Measurements from ENCODE around the gene CAND2. TPM values are rescaled to one million over a fixed set of nuclear protein-coding genes. Genes with fewer than 3 reads are reported as not detected.

CAND2 gene
- total and polyA plus RNA-seq, 9 of the 15 experiments (the other 6 are each of a cell fraction or from before 2014, with no cell fraction given) = 0.91 to 14.9 (median 4.3) TPM

DNA sequence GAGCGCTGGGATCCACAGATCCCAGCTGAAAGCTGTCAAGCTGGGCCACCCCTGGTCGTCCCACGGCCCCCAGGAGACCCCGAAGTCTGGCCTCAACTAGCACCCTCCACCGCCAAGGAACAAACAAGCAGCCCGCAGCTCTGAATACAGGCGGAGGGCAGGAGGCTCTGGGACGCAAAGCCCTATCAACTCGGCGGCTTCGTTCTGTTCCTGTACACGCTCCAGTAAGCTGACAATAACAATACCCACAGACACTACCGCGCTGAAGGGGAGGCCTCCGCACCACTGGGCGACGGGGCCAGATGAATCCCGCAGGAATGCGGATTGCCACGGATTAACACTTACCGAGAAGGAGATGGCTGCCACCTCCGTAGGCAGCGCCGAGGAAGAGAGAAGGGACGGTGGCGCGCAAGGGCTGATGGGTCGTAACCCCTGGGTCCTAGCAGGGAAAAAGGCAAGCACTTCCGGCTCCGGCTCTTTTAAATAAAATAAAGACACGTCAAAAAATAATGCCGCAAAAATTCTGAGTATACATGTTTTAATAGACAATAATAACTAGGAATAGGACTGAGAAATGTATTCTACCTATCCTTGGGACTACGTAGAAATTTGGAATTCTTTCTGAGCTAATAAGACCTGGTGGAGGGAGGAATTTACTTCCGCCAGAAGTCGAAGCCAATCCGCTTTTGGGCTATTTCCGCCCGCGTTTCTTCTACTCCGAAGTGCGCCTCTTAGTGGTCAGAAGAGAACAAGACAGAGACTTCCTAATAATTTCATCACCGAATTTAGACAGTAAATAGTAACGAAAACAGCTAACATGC, 44.9 kb downstream of the CAND2 start, which contains the start of gene RPL32 (continued):
- TF ChIP-seq BRCA1 (IDR thresholded peaks at IDR 0.05) (no peak), BRCA1 (CRISPR knock-in tag; IDR thresholded peaks at IDR 0.05) (peak; percentile 76; the same call in 1 of the 2 replicates), NR2C1 (IDR thresholded peaks at IDR 0.05) (peak; percentile 99), NR2C1 (tag; IDR thresholded peaks at IDR 0.05) (peak; percentile 100), BDP1 (IDR thresholded peaks at IDR 0.05; ENCODE audit: insufficient read depth, insufficient read length) (no peak), ESRRA (IDR thresholded peaks at IDR 0.05; ENCODE audit: borderline replicate concordance, low read depth) (peak; percentile 11; the same call in 1 of the 2 replicates), EZH2 (IDR thresholded peaks at IDR 0.05; ENCODE audit: borderline replicate concordance, low read depth, low read length) (no peak), TCFL5 (CRISPR knock-in tag; conservative IDR thresholded peaks at IDR 0.05) (no peak), ZNF140 (CRISPR knock-in tag; IDR thresholded peaks at IDR 0.05) (no peak), ZNF436 (CRISPR knock-in tag; IDR thresholded peaks at IDR 0.05) (no peak), ZNF586 (CRISPR knock-in tag; conservative IDR thresholded peaks at IDR 0.05) (no peak), KLF16 (IDR thresholded peaks at IDR 0.05) (peak; percentile 36; the same call in 1 of the 2 replicates), HOXB6 (CRISPR knock-in tag; IDR thresholded peaks at IDR 0.05; ENCODE audit: borderline replicate concordance) (no peak), HMG20B (CRISPR knock-in tag; IDR thresholded peaks at IDR 0.05) (no peak), SMARCB1 (IDR thresholded peaks at IDR 0.05; ENCODE audit: insufficient read length, low read depth) (no peak), RBBP5 (IDR thresholded peaks at IDR 0.05; ENCODE audit: borderline replicate concordance, insufficient read depth, low read length, poor library complexity, severe bottlenecking) (peak; percentile 100), ZNF444 (CRISPR knock-in tag; IDR thresholded peaks at IDR 0.05) (no peak), FOXP1 (CRISPR knock-in tag; IDR thresholded peaks at IDR 0.05) (peak; percentile 86; the same call in 1 of the 2 replicates), NEUROD1 (IDR thresholded peaks at IDR 0.05; ENCODE audit: borderline replicate concordance, low read depth, low read length, partially characterized antibody) (peak; percentile 19)
- TF ChIP-seq, protein P1, sequence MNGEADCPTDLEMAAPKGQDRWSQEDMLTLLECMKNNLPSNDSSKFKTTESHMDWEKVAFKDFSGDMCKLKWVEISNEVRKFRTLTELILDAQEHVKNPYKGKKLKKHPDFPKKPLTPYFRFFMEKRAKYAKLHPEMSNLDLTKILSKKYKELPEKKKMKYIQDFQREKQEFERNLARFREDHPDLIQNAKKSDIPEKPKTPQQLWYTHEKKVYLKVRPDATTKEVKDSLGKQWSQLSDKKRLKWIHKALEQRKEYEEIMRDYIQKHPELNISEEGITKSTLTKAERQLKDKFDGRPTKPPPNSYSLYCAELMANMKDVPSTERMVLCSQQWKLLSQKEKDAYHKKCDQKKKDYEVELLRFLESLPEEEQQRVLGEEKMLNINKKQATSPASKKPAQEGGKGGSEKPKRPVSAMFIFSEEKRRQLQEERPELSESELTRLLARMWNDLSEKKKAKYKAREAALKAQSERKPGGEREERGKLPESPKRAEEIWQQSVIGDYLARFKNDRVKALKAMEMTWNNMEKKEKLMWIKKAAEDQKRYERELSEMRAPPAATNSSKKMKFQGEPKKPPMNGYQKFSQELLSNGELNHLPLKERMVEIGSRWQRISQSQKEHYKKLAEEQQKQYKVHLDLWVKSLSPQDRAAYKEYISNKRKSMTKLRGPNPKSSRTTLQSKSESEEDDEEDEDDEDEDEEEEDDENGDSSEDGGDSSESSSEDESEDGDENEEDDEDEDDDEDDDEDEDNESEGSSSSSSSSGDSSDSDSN (IDR thresholded peaks at IDR 0.05; ENCODE audit: borderline replicate concordance in 1 of 2, low read depth in 2 of 2, low read length in 2 of 2) = no peak
- TF ChIP-seq, protein P2, sequence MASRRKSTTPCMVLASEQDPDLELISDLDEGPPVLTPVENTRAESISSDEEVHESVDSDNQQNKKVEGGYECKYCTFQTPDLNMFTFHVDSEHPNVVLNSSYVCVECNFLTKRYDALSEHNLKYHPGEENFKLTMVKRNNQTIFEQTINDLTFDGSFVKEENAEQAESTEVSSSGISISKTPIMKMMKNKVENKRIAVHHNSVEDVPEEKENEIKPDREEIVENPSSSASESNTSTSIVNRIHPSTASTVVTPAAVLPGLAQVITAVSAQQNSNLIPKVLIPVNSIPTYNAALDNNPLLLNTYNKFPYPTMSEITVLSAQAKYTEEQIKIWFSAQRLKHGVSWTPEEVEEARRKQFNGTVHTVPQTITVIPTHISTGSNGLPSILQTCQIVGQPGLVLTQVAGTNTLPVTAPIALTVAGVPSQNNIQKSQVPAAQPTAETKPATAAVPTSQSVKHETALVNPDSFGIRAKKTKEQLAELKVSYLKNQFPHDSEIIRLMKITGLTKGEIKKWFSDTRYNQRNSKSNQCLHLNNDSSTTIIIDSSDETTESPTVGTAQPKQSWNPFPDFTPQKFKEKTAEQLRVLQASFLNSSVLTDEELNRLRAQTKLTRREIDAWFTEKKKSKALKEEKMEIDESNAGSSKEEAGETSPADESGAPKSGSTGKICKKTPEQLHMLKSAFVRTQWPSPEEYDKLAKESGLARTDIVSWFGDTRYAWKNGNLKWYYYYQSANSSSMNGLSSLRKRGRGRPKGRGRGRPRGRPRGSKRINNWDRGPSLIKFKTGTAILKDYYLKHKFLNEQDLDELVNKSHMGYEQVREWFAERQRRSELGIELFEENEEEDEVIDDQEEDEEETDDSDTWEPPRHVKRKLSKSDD (conservative IDR thresholded peaks at IDR 0.05; ENCODE audit: low read length) = no peak
- TF ChIP-seq, protein P3, sequence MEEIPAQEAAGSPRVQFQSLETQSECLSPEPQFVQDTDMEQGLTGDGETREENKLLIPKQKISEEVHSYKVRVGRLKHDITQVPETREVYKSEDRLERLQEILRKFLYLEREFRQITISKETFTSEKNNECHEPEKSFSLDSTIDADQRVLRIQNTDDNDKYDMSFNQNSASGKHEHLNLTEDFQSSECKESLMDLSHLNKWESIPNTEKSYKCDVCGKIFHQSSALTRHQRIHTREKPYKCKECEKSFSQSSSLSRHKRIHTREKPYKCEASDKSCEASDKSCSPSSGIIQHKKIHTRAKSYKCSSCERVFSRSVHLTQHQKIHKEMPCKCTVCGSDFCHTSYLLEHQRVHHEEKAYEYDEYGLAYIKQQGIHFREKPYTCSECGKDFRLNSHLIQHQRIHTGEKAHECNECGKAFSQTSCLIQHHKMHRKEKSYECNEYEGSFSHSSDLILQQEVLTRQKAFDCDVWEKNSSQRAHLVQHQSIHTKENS (CRISPR knock-in tag; IDR thresholded peaks at IDR 0.05) = no peak

Data from K562 (cell line).